Measurements from ENCODE around the gene CBR3.

DNA sequence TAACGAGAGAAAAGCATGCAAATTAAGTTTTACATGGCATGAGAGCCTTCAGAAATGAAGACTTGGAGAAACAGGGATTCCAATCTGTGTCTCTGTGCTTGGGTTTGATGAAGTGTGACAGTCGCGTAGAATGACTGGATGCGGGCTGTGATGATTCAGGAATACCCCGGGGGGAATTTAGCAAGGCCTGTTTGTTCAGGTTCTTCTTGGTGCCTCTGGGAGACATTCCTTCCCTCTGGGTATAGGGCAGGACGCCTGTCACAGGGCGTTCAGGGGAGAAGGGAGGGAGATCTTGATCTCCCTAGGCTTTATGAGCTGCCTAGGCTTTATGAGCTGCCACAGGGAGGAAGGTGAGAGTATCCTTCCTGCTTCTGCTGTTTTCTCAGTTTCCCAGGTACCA lies 58.3 kb downstream of the CBR3 start:
- TF ChIP-seq ZSCAN30 (CRISPR knock-in tag; IDR thresholded peaks at IDR 0.05) (no peak), POLR2A (IDR thresholded peaks at IDR 0.05; ENCODE audit: insufficient read depth in 1 of 2, low read depth in 2 of 2, low read length in 2 of 2) (no peak), EP300 (IDR thresholded peaks at IDR 0.05; ENCODE audit: low read depth in 2 of 2, low read length in 2 of 2) (no peak), EP300 (CRISPR knock-in tag; IDR thresholded peaks at IDR 0.05; ENCODE audit: borderline replicate concordance) (no peak), YY1 (IDR thresholded peaks at IDR 0.05; ENCODE audit: insufficient read depth, insufficient replicate concordance, low read depth, low read length) (no peak), FOXJ3 (CRISPR knock-in tag; IDR thresholded peaks at IDR 0.05; ENCODE audit: borderline replicate concordance) (no peak), RAD21 (CRISPR knock-in tag; IDR thresholded peaks at IDR 0.05) (no peak), CREB1 (IDR thresholded peaks at IDR 0.05) (no peak), CREB1 (CRISPR knock-in tag; IDR thresholded peaks at IDR 0.05) (no peak), AKNA (CRISPR knock-in tag; IDR thresholded peaks at IDR 0.05; ENCODE audit: borderline replicate concordance) (no peak), HCFC1 (IDR thresholded peaks at IDR 0.05; ENCODE audit: low read depth, low read length) (no peak)
- TF ChIP-seq, protein P1, sequence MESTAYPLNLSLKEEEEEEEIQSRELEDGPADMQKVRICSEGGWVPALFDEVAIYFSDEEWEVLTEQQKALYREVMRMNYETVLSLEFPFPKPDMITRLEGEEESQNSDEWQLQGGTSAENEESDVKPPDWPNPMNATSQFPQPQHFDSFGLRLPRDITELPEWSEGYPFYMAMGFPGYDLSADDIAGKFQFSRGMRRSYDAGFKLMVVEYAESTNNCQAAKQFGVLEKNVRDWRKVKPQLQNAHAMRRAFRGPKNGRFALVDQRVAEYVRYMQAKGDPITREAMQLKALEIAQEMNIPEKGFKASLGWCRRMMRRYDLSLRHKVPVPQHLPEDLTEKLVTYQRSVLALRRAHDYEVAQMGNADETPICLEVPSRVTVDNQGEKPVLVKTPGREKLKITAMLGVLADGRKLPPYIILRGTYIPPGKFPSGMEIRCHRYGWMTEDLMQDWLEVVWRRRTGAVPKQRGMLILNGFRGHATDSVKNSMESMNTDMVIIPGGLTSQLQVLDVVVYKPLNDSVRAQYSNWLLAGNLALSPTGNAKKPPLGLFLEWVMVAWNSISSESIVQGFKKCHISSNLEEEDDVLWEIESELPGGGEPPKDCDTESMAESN (CRISPR knock-in tag; conservative IDR thresholded peaks at IDR 0.05): no peak
